ENCODE measurements around the gene PPP2R3C.
"Not testable (repeated sequence)": the region's sequence is repeated elsewhere in the genome, so short reads cannot be mapped to it uniquely, and the experiment has no call there.

DNA sequence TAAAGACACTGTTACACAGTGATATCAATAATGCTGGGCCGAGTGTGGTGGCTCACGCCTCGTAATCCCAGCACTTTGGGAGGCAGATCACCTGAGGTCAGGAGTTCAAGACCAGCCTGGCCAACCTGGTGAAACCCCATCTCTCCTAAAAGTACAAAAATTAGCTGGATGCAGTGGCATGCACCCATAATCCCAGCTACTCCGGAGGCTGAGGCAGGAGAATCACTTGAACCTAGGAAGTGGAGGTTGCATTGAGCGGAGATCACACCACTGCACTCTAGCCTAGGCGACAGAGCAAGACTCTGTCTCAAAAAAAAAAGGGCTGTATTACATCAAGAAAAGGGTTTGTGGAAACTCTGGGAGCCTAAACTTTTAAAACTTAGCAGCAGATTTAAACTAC is 27.1 kb downstream of the PPP2R3C start:
- TF ChIP-seq NR2C2 (CRISPR knock-in tag; IDR thresholded peaks at IDR 0.05; ENCODE audit: borderline replicate concordance); EP300 (IDR thresholded peaks at IDR 0.05; ENCODE audit: low read depth in 2 of 2, low read length in 2 of 2); EP300 (CRISPR knock-in tag; IDR thresholded peaks at IDR 0.05; ENCODE audit: borderline replicate concordance); NFE2L2 (IDR thresholded peaks at IDR 0.05; ENCODE audit: low read length); MXI1 (IDR thresholded peaks at IDR 0.05; ENCODE audit: borderline replicate concordance, low read depth, low read length): not testable (repeated sequence)
- TF ChIP-seq, protein P1, sequence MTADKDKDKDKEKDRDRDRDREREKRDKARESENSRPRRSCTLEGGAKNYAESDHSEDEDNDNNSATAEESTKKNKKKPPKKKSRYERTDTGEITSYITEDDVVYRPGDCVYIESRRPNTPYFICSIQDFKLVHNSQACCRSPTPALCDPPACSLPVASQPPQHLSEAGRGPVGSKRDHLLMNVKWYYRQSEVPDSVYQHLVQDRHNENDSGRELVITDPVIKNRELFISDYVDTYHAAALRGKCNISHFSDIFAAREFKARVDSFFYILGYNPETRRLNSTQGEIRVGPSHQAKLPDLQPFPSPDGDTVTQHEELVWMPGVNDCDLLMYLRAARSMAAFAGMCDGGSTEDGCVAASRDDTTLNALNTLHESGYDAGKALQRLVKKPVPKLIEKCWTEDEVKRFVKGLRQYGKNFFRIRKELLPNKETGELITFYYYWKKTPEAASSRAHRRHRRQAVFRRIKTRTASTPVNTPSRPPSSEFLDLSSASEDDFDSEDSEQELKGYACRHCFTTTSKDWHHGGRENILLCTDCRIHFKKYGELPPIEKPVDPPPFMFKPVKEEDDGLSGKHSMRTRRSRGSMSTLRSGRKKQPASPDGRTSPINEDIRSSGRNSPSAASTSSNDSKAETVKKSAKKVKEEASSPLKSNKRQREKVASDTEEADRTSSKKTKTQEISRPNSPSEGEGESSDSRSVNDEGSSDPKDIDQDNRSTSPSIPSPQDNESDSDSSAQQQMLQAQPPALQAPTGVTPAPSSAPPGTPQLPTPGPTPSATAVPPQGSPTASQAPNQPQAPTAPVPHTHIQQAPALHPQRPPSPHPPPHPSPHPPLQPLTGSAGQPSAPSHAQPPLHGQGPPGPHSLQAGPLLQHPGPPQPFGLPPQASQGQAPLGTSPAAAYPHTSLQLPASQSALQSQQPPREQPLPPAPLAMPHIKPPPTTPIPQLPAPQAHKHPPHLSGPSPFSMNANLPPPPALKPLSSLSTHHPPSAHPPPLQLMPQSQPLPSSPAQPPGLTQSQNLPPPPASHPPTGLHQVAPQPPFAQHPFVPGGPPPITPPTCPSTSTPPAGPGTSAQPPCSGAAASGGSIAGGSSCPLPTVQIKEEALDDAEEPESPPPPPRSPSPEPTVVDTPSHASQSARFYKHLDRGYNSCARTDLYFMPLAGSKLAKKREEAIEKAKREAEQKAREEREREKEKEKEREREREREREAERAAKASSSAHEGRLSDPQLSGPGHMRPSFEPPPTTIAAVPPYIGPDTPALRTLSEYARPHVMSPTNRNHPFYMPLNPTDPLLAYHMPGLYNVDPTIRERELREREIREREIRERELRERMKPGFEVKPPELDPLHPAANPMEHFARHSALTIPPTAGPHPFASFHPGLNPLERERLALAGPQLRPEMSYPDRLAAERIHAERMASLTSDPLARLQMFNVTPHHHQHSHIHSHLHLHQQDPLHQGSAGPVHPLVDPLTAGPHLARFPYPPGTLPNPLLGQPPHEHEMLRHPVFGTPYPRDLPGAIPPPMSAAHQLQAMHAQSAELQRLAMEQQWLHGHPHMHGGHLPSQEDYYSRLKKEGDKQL (CRISPR knock-in tag; IDR thresholded peaks at IDR 0.05; ENCODE audit: low read depth), result not testable (repeated sequence)
